ENCODE data around the gene DHX16.

Gene DHX16

GRCh38 chr6:30626484-30627366, 46.1 kb downstream of the DHX16 start, which contains the start of gene ATAT1:
Gene ATAT1, plus strand, starts transcription at chr6:30626874.
- peak; percentile 82 for DNase-seq

GRCh38 chr6:30625511-30625910, 47.3 kb downstream of the DHX16 start:
- no peak for DNase-seq

GRCh38 chr6:30619561-30619960, 53.2 kb downstream of the DHX16 start:
- DNase-seq = no peak

GRCh38 chr6:30618270-30618797, 54.5 kb downstream of the DHX16 start:
- no peak for DNase-seq

- peak; percentile 96 for DNase-seq
Observed at GRCh38 chr6:30617565-30618269, 55.1 kb downstream of the DHX16 start, which contains the start of gene MRPS18B. Gene MRPS18B, plus strand, starts transcription at chr6:30617840. Its CDS starts 26 bp downstream, at chr6:30617866.

GRCh38 chr6:30616811-30617564, 55.8 kb downstream of the DHX16 start, which contains the start of gene PPP1R10:
Gene PPP1R10, minus strand, starts transcription at chr6:30617243. Its CDS starts 7,299 bp downstream, at chr6:30609944.
- DNase-seq = peak; percentile 96

- DNase-seq = peak; percentile 41
Observed at GRCh38 chr6:30615958-30616810, 56.6 kb downstream of the DHX16 start.

GRCh38 chr6:30615219-30615957, 57.4 kb downstream of the DHX16 start:
- DNase-seq = peak; percentile 30

GRCh38 chr6:30614843-30615218, 58.0 kb downstream of the DHX16 start:
- DNase-seq = peak; percentile 79

GRCh38 chr6:30614044-30614842, 58.6 kb downstream of the DHX16 start:
- no peak for DNase-seq

GRCh38 chr6:30613251-30614043, 59.4 kb downstream of the DHX16 start:
- no peak for DNase-seq

- no peak for DNase-seq
Observed at GRCh38 chr6:30612687-30613248, 60.0 kb downstream of the DHX16 start.

GRCh38 chr6:30612213-30612612, 60.6 kb downstream of the DHX16 start:
- no peak for DNase-seq

GRCh38 chr6:30611856-30612194, 61.0 kb downstream of the DHX16 start:
- DNase-seq = no peak

- DNase-seq = no peak
Observed at GRCh38 chr6:30611150-30611855, 61.5 kb downstream of the DHX16 start.

- DNase-seq = no peak
Observed at GRCh38 chr6:30610065-30610464, 62.7 kb downstream of the DHX16 start.

- no peak for DNase-seq
Observed at GRCh38 chr6:30603961-30604360, 68.8 kb downstream of the DHX16 start.

All from activated effector memory CD4-positive, alpha-beta T cell treated with Interleukin-2 at 50 U/mL for 16 hours (primary cell).